GM23338 (cell line): ENCODE data around the gene SFTPD.

Source experiments
- CREB1 ChIP-seq: fragments of 250-450 bp; sonication (Bioruptor Pico); IDR thresholded peaks from 2 replicates; pipeline ENCODE4 v1.5.0; 2020; ENCODE audit warnings: low read depth, mild to moderate bottlenecking, moderate library complexity
- EZH2 ChIP-seq: fragments of 200-600 bp; sonication (generic); IDR thresholded peaks from one replicate; pipeline ENCODE4 v1.8.0; 2017; ENCODE audit warnings: antibody characterized with exemption, mild to moderate bottlenecking, low read depth; ENCODE audit not compliant: unreplicated experiment
- EZH2phosphoT487 ChIP-seq: fragments of 200-600 bp; sonication (generic); IDR thresholded peaks from one replicate; pipeline ENCODE4 v1.8.1; 2018; ENCODE audit warnings: antibody characterized with exemption; ENCODE audit not compliant: unreplicated experiment
- POLR2AphosphoS5 ChIP-seq: IDR thresholded peaks from 2 replicates; pipeline ENCODE4 v1.6.1; 2016; ENCODE audit warnings: antibody characterized with exemption, low read depth
- STAT1 ChIP-seq: IDR thresholded peaks from one replicate; pipeline ENCODE4 v1.6.1; 2016; ENCODE audit warnings: antibody characterized with exemption; ENCODE audit not compliant: unreplicated experiment
- ZNF331 ChIP-seq: fragments of 250-450 bp; sonication (Bioruptor Pico); IDR thresholded peaks from 2 replicates; pipeline ENCODE4 v1.5.0; 2020; ENCODE audit warnings: low read depth, mild to moderate bottlenecking, moderate library complexity
- TF ChIP-seq, protein P1 (sequence below): IDR thresholded peaks from one replicate; pipeline ENCODE4 v1.6.1; 2018; ENCODE audit warnings: antibody characterized with exemption; ENCODE audit not compliant: unreplicated experiment
- TF ChIP-seq, protein P2 (sequence below), 2 experiments: fragments of 200-600 bp in 1 of 2; sonication (generic) in 1 of 2; conservative IDR thresholded peaks; 2 replicates each; pipeline versions ENCODE4 v1.5.1 to v1.6.1; 2016 to 2017; ENCODE audit warnings: antibody characterized with exemption in 2 of 2, low read depth in 2 of 2, mild to moderate bottlenecking in 2 of 2, moderate library complexity in 1 of 2

DNA sequence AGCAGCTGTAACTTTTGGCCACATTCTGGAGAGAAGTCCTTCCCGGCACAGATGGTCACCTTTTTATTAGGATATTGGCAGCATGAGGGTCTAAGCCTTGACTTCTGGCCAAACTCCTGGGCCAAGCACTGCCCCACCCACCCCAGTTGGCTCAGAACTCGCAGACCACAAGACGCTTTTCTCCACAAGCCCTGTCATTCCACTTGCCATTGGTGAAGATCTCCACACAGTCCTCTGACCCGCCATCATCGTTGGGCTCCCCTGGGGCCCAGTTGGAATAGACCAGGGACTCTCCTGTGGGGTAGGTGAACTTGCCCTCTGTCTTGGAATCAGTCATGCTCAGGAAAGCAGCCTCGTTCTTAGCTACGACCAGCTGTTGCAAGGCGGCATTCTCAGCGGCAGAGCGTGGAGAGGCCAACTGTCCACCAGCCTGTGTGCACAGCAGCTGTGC lies 11.2 kb downstream of the SFTPD start:
- TF ChIP-seq, protein P1, sequence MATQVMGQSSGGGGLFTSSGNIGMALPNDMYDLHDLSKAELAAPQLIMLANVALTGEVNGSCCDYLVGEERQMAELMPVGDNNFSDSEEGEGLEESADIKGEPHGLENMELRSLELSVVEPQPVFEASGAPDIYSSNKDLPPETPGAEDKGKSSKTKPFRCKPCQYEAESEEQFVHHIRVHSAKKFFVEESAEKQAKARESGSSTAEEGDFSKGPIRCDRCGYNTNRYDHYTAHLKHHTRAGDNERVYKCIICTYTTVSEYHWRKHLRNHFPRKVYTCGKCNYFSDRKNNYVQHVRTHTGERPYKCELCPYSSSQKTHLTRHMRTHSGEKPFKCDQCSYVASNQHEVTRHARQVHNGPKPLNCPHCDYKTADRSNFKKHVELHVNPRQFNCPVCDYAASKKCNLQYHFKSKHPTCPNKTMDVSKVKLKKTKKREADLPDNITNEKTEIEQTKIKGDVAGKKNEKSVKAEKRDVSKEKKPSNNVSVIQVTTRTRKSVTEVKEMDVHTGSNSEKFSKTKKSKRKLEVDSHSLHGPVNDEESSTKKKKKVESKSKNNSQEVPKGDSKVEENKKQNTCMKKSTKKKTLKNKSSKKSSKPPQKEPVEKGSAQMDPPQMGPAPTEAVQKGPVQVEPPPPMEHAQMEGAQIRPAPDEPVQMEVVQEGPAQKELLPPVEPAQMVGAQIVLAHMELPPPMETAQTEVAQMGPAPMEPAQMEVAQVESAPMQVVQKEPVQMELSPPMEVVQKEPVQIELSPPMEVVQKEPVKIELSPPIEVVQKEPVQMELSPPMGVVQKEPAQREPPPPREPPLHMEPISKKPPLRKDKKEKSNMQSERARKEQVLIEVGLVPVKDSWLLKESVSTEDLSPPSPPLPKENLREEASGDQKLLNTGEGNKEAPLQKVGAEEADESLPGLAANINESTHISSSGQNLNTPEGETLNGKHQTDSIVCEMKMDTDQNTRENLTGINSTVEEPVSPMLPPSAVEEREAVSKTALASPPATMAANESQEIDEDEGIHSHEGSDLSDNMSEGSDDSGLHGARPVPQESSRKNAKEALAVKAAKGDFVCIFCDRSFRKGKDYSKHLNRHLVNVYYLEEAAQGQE = no peak
- TF ChIP-seq, protein P2, sequence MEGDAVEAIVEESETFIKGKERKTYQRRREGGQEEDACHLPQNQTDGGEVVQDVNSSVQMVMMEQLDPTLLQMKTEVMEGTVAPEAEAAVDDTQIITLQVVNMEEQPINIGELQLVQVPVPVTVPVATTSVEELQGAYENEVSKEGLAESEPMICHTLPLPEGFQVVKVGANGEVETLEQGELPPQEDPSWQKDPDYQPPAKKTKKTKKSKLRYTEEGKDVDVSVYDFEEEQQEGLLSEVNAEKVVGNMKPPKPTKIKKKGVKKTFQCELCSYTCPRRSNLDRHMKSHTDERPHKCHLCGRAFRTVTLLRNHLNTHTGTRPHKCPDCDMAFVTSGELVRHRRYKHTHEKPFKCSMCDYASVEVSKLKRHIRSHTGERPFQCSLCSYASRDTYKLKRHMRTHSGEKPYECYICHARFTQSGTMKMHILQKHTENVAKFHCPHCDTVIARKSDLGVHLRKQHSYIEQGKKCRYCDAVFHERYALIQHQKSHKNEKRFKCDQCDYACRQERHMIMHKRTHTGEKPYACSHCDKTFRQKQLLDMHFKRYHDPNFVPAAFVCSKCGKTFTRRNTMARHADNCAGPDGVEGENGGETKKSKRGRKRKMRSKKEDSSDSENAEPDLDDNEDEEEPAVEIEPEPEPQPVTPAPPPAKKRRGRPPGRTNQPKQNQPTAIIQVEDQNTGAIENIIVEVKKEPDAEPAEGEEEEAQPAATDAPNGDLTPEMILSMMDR (conservative IDR thresholded peaks at IDR 0.05; ENCODE audit: low read depth in 2 of 2) = no peak
- TF ChIP-seq POLR2AphosphoS5 (no peak), EZH2 (no peak), STAT1 (no peak), EZH2phosphoT487 (no peak), ZNF331 (CRISPR knock-in tag) (no peak), CREB1 (CRISPR knock-in tag) (no peak)
